Measurements from ENCODE around the gene CCDC148.
"Not testable (repeated sequence)": the region's sequence is repeated elsewhere in the genome, so short reads cannot be mapped to it uniquely, and the experiment has no call there.

CCDC148 gene

GRCh38 chr2:158346032-158346431, 110.5 kb downstream of the CCDC148 start:
- DNase-seq = no peak

GRCh38 chr2:158339513-158339912, 117.0 kb downstream of the CCDC148 start:
- no peak for DNase-seq

- no peak for DNase-seq
These were observed 119.5 kb downstream of the CCDC148 start for GRCh38 chr2:158337018-158337417.

DNA sequence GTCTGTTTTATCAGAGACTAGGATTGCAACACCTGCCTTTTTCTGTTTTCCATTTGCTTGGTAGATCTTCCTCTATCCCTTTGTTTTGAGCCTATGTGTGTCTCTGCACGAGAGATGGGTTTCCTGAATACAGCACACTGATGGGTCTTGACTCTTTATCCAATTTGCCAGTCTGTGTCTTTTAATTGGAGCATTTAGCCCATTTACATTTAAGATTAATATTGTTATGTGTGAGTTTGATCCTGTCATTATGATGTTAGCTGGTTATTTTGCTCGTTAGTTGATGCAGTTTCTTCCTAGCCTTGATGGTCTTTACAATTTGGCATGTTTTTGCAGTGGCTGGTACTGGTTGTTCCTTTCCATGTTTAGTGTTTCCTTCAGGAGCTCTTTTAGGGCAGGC, 124.8 kb downstream of the CCDC148 start:
- not testable (repeated sequence) for DNase-seq

DNA sequence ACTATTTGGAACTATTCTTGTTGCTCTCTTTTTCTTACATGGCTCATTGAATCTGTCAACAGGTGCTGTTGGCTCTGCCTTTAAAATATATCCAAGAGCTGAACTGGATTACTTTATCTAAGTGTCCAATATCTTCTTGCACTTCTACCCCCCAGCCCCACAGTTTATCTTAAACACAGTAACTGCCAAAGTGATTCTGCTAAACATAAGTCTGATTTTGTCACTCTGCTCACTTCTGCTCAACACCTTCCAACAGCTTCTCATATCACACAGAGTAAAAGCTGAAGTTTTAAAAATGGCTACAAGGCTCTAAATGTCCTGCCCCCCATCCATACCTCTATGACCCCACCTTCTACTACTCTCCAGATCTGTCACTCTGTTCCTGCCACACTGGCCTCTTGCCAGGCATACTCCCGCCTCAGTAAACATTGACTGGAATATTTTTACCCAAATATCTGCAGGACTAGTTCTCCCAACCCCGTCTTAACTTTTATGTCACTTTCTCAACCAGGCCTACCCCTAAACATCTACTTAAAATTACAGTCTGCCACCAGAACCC, 130.7 kb downstream of the CCDC148 start:
- DNase-seq = no peak

- no peak for DNase-seq
These were observed 131.3 kb downstream of the CCDC148 start for GRCh38 chr2:158325031-158325781.

GRCh38 chr2:158323381-158323780, 133.2 kb downstream of the CCDC148 start:
- DNase-seq = no peak

DNA sequence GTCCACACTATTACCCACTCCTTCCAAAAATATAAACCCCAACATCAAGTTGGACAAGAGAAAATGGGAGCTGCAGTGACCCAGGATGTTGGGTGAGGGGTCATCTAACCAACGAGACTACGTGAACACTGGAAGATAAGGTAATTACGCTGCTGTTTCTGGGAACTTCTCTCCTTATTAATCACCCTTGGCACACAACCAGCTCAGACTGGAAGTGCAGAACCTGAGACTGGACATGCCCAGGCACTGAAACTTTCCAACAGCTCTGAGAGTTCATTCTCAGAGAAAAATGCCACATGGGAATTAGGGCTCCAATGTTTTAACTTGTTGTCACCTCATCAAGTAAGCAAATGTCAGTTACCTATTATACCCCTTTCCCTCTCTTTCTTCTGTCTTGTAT, 135.3 kb downstream of the CCDC148 start:
- DNase-seq = no peak

GRCh38 chr2:158319269-158319668, 137.3 kb downstream of the CCDC148 start:
- no peak for DNase-seq

- no peak for DNase-seq
These were observed 138.9 kb downstream of the CCDC148 start for GRCh38 chr2:158317642-158318041.

GRCh38 chr2:158315803-158316414, 140.6 kb downstream of the CCDC148 start:
- DNase-seq = no peak

- DNase-seq = no peak
These were observed 141.6 kb downstream of the CCDC148 start for GRCh38 chr2:158315000-158315399.

DNA sequence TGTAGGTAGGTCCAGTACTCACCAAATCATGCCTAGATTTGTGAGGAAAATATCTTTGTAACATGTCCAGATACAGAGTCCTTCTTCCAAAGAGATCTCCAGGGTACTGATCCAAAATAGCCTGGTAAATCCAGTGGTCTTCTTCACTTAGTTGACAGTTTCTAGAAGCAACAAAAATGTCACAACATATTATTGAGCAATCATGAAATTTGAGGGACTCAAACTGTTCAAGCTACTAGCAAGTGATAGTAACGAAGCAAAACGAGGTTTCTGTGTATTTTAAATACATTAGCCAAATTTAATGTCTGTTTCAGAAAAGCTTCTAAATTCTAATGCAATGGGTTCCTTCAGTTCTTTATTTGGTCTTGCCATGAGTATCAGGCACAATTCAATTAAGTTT, 142.8 kb downstream of the CCDC148 start:
- DNase-seq = no peak

DNA sequence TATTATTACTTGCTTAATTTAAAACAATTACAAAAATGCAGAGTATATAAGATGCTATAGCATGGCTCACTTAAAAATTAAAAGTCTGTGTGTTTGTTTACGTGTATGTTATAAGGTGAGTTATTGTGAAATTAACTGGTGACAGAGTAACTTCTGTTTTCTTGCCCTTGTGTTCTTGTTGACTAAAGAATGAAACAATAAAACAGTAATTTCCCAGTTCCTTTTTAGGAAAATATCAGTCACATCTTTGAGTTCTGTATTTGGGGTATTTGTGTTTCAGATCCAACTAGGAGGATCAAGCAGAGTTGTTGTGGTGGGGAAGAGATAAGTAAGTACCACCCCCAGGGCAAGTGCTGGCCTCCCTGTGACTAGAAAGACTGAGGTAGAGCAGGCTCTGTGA, 143.6 kb downstream of the CCDC148 start:
- DNase-seq = no peak

GRCh38 chr2:158310407-158310806, 146.1 kb downstream of the CCDC148 start:
- not testable (repeated sequence) for DNase-seq

DNA sequence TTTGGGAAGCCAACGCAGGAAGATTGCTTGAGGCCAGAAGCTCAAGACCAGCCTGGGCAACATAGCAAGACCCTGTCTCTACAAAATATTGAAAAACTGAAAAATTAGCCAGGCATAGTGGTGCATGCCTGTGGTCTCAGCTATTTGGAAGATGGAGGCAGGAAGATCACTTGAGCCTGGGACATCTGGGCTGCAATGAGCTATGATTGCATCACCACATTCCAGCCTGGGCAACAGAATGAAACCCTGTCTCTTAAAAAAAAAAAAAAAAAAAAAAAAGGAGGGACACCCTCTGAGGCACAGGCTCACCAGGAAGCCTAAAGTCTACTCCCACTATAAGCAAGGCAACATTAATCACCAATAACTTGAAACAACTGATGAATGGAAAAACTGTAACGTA, 151.1 kb downstream of the CCDC148 start:
- no peak for DNase-seq

- no peak for DNase-seq
These were observed 156.2 kb downstream of the CCDC148 start for GRCh38 chr2:158300394-158300793.

GRCh38 chr2:158297606-158298005, 158.9 kb downstream of the CCDC148 start:
- DNase-seq = no peak

- DNase-seq = no peak
These were observed 159.4 kb downstream of the CCDC148 start for GRCh38 chr2:158297120-158297519.

- DNase-seq = no peak
These were observed 162.8 kb downstream of the CCDC148 start for GRCh38 chr2:158293722-158294121.

DNA sequence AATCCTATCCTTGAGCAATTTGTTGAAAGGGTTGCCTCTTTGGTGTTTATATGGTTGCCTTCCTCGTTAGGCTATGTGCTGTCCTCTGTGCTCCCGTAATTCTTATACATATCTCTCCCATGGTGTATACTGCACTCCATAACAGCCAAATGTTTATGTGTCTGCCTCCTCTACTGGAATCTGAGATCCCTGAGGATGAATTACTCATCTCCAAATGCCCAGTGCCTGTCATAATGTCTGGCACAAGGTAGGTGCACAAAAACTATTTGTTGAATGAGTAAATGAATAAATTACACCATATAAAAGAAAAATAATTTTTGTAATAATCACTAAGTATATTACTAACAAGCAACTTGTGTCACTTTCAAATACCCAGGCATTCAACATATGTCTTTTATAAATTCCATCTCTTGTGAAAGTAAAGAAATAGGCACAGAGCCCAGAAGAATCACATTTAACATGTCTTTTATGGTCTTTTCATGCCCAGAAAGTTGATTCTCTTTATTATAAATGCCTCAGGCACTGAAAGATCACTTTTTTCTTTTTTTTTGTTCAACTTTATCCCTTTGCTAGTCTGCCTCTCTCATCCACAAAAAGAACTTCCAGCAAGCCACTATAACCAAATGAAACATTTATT, 164.9 kb downstream of the CCDC148 start:
- DNase-seq = no peak

GRCh38 chr2:158290225-158290624, 166.3 kb downstream of the CCDC148 start:
- no peak for DNase-seq

GRCh38 chr2:158276619-158277471, 179.7 kb downstream of the CCDC148 start:
- DNase-seq = no peak
